GM21447 (cell line): ENCODE results near the gene PATE1.
"Not testable (repeated sequence)": the region's sequence is repeated elsewhere in the genome, so short reads cannot be mapped to it uniquely, and the experiment has no call there.

Experiments
- ATAC-seq: cut with Tn5 transposase; IDR thresholded peaks from one replicate; pipeline ENCODE4 v1.9.1; 2021; ENCODE audit not compliant: unreplicated experiment

PATE1 gene

GRCh38 chr11:125745979-125746378 is at the start of gene PATE1:
PATE1 (plus strand) TSS chr11:125746279; CDS start chr11:125746305, 26 bp downstream.
- no peak for ATAC-seq

DNA sequence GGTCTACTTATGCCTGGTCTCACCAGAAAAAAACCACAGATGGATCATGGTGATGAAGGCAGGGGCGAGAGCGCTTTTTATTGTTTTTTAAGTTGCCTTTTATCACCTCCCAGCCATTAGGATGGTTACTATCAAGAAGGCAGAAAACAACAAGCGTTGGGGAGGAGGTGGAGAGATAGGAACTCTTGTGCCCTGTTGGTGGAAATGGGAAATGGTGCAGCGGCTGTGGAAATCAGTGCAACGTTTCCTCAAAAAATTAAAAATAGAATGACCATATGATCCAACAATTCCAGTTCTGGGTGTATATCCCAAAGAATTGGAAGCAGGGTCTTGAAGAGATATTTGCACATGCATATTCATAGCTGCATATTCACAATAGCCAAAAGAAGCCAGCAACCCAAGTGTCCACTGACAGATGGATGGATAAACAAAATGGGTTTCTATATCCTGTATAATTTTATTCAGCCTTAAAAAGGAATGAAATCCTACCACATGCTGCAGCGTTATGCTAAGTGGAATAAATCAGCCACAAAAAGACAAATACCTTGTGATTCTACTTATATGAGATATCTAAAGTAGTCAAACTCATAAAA is 45.0 kb upstream of the PATE1 start:
- no peak for ATAC-seq

DNA sequence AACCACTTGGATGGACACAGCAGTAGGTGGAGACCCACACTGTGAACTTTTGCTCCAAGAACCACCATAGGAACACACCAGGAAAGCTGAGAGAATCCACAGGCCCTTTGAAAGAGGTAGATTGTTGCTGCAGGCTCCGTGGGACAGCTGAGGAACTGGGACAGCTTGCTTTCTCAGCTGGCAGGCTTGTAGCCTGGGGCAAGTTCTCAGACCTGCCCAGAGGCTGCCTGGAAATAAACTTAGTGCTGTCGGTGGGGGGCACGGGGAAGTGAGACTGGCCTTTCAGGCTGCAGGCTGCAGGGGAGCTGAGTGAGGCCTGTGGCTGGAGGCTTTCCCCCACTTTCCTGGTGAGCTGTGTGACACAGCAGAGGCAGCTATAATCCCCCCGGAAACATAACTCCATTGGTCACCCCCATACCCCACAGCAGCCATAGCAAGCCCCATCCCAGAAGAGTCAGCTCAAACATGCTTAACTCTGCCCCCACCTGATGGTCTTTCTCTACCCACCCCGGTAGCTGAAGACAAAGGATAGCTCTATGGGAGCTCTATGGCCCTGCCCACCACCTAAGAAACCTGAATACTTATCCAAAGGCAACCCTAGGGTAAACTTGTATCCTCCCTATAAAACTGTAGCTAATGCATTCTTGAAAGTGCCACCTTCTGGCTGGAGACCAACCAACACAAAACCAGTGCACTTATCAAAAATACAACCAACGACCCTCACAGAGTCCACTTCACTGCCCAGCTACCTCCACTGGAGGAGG is 44.0 kb upstream of the PATE1 start:
- ATAC-seq: no peak

DNA sequence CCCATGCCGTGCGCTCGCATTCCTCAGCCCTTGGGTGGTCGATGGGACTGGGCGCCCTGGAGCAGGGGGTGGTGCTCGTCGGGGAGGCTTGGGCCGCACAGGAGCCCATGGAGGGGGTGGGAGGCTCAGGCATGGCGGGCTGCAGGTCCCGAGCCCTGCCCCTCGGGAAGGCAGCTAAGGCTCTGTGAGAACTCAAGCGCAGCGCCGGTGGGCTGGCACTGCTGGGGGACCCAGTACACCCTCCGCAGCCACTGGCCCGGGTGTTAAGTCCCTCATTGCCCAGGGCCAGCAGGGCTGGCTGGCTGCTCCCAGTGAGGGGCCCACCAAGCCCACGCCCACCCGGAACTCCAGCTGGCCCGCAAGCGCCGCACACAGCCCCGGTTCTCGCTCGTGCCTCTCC is 41.4 kb upstream of the PATE1 start:
- ATAC-seq: not testable (repeated sequence)

GRCh38 chr11:125720781-125721180 is 25.3 kb upstream of the PATE1 start:
- no peak for ATAC-seq

DNA sequence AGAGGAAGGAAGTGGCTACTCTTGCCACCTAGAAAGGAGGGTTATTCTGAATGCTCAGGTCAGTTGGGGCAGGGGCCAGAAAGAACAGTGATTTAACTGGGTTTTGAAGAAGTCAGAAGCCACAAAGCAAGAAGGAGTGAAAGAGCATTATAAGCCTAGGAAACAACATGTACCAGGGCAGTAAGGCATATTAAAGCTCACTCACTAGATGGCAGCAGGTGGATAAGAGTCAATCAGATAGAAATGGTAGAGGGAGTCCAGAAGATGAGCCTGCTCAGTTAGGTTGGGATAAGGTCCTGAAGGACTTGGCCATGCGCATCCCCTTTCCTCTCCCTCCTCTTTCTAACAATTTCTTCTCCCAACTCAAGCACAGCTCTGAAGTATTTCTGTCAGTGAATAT is 22.0 kb upstream of the PATE1 start:
- no peak for ATAC-seq

DNA sequence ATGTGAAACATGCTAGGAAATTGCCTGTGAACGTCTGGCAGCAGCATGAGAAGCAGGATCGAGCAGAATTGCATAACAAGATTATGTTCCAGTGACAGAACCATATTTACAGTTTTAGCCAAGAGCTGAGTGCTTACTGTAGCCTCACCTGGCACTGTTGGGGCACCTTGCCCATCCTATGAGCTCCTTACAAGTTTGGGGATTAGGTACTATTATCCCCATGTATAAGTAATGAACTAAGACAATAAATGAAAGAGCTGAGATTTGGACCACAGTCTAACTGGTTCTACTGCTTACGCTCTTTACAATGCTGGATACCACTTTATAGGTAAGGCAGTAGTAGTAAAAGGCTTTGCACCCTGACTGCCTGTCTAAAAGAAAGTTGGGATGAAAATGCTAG is 17.1 kb upstream of the PATE1 start:
- ATAC-seq: no peak

DNA sequence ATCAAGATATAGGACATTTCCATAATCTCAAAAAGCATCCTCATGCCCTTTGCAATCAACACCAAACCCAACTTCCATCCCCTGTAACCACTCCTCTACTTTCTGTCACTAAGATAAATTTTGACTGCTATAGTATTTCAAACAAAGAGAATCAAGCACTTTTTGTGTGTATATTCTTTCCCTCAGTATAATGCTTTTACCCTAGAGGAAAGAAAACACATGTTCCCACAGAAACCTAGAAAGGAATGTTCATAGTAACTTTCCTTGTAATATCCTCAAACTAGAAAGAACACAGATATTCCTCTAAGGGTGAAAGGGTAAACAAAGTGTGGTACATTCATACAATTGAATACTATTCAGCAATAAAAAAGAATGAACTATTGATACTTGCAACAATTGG is 5.5 kb upstream of the PATE1 start:
- no peak for ATAC-seq

GRCh38 chr11:125743681-125744080 is 2.4 kb upstream of the PATE1 start:
- ATAC-seq: no peak

GRCh38 chr11:125750629-125751028 is 4.5 kb downstream of the PATE1 start:
- no peak for ATAC-seq

GRCh38 chr11:125756050-125756449 is 10.0 kb downstream of the PATE1 start:
- ATAC-seq: no peak

DNA sequence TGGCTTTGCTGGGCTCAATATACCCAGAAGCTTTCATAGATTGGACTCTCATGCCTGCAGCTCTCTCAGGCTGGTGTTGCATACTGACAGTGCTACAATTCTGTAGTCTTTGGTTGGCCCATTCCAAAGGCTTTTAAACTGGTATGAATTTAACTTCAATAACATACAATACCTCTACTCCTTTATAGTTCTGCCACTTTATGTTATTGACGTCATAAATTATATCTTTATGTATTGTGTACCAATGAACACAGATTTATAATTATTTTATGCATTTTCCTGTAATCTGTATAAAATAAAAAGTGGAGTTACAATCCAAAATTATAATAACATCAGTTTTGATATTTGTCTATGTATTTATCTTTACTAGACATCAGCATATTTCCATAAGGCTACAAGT is 16.4 kb downstream of the PATE1 start:
- no peak for ATAC-seq

GRCh38 chr11:125763483-125763882 is 17.4 kb downstream of the PATE1 start:
- no peak for ATAC-seq

- ATAC-seq: no peak
Observed at GRCh38 chr11:125766251-125766650, 20.2 kb downstream of the PATE1 start.

- no peak for ATAC-seq
Observed at GRCh38 chr11:125768336-125769046, 22.4 kb downstream of the PATE1 start.

DNA sequence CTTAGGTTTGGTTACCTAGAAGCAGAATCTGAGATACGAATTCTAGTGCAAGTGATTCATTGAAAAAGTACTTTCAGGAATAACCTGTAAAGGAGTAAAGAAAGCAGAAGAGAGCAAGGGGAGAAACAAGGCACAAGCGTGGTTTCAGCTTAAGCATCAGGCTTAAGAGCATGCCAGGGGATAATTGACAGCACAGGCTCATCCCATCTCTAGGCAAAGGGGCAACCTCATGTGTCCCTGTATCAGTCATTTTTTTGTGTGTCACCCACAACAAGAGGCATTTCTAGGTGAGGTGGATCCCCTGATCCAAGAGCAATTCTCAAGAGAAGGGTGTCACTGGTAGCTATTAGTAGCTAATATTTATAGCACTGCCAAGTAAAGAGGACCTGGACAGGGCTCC is 24.5 kb downstream of the PATE1 start:
- ATAC-seq: no peak

DNA sequence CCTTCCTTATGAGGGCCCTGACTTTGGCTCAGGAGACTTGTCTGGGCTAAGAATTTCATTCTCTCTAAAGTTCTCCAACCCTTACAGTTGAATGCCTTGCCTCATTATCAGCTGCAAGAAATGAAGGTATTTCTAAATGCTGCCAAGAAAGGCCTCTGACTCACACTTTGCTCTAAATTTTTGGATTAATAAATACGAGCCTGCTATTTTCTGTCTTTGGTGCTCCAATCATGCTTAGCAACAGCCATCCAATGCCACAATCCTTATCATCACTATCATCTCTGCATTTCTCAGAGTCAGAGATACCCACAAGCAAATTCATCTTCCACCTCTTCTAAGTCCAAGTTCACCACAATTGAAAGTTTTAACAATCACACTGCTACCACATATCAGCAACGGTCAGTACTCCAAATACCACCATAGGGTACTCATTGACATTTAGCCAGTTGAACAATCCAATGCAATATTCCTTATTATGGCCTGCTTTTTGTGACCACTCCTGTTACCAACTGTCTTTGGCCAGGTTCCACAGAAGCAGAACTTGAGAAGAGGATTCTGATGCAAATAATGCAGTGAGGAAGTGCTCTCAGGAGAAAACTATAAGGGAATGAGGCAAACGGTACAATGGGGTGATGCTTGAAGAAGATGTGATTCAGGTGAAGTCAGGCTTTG is 26.9 kb downstream of the PATE1 start:
- ATAC-seq: no peak

DNA sequence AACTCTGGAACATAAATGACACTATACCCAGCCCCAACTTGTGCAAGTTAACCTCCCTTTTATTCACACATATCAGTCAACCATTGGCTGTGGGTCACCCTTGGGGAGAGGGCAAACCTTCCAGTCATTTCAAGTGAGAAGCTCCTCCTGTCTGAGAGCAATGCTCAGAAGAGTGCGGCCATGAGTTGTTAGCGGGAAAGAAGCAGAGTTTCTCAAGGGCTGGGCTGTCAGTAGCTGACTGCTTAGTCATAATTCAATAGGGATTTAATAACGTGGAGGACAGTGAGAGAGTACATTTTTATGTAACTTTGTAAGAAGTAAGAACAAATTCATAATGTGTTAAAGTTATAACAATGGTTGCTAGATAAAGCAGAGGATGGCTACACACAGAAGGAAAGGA is 27.4 kb downstream of the PATE1 start:
- no peak for ATAC-seq

GRCh38 chr11:125777309-125777708 is 31.2 kb downstream of the PATE1 start:
- ATAC-seq: no peak

GRCh38 chr11:125778728-125779127 is 32.6 kb downstream of the PATE1 start, which contains the start of gene PATE2:
PATE2 (minus strand) TSS chr11:125778828; CDS start chr11:125778773, 55 bp downstream.
- ATAC-seq: no peak

- no peak for ATAC-seq
Observed at GRCh38 chr11:125784678-125785077, 38.6 kb downstream of the PATE1 start.
